Measurements from ENCODE around the gene UST.

The UST gene, protein sequence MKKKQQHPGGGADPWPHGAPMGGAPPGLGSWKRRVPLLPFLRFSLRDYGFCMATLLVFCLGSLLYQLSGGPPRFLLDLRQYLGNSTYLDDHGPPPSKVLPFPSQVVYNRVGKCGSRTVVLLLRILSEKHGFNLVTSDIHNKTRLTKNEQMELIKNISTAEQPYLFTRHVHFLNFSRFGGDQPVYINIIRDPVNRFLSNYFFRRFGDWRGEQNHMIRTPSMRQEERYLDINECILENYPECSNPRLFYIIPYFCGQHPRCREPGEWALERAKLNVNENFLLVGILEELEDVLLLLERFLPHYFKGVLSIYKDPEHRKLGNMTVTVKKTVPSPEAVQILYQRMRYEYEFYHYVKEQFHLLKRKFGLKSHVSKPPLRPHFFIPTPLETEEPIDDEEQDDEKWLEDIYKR

GRCh38 chr6:148746363-148747144 lies at the start of gene UST:
UST (plus strand) TSS chr6:148747030; CDS start chr6:148747431, 401 bp downstream.
- peak; percentile 62 for DNase-seq (ENCODE audit: low spot score)

GRCh38 chr6:148697895-148698440 lies 48.9 kb upstream of the UST start:
- no peak for DNase-seq (ENCODE audit: low spot score)

- DNase-seq (ENCODE audit: low spot score) = no peak
These were observed 48.1 kb upstream of the UST start for GRCh38 chr6:148698671-148699180.

GRCh38 chr6:148700047-148700715 lies 46.6 kb upstream of the UST start:
- peak; percentile 31 for DNase-seq (ENCODE audit: low spot score)

DNA sequence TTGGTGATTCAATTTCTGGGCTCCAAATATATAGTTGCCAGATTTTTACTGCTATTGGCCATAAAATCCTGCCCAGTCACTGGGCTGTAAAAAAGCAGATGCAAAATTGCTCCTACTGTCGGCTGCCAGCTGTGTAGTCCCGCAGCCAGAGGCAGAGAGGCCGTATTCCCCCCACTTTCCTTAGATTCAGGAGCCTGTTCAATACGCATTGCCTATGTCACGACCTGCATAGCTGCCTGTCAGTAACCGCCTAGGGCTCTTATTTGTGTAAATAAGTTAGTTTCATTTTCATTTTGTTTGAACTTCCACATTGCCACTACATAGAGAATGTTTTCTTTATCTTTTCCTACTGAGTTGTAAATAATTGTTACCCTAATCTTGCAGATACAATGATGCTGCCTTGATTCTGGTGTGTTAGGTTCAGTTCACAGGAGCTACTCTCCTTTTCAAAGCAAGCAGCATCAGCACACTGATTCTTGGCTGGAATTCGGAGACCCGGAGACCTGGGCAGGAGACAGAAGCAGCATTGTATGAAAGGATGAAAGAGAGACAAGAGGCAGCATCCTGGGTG lies 46.0 kb upstream of the UST start:
- peak; percentile 56 for DNase-seq (ENCODE audit: low spot score)

GRCh38 chr6:148701375-148701774 lies 45.5 kb upstream of the UST start:
- no peak for DNase-seq (ENCODE audit: low spot score)

- DNase-seq (ENCODE audit: low spot score) = no peak
These were observed 42.9 kb upstream of the UST start for GRCh38 chr6:148703900-148704299.

DNA sequence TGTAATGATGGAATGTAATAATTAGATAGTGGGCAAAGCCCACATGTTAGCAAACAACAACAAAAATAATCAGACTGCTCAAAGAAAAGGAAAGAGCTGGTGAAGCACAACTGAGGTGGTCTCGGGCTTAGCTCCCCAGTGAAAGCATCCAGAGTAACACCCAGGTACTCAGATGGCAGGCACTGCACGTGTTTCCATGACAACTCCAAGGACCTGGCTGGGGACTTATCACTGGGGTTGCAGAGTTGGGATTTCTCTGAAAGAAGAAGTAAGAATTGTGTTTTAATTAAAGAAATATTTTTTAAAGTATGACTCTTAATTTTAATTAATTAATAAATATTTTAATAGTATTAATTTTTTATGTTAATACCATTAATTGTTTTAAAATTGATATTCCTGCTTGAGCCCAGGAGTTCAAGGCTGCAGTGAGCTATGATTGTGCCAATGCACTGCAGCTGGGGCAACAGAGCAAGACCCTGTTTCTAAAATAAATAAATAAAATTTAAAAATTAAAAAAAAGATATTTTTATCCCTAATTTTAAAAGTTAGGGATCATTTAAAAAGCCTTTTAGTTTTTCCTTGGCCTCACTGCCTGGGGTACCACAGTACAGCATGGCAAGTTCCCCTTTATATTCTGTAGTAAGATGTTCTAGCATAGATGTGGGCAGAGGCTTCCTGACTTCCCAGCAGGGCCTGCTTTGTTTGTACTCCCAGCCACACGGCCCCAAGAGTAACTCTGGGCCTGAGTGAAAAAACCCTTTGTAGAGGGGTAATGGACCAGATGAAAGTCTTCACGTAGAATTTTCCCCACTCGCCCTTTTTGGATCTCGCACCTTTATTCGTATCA lies 42.2 kb upstream of the UST start:
- DNase-seq (ENCODE audit: low spot score) = no peak

GRCh38 chr6:148708707-148709106 lies 38.1 kb upstream of the UST start:
- DNase-seq (ENCODE audit: low spot score) = no peak

DNA sequence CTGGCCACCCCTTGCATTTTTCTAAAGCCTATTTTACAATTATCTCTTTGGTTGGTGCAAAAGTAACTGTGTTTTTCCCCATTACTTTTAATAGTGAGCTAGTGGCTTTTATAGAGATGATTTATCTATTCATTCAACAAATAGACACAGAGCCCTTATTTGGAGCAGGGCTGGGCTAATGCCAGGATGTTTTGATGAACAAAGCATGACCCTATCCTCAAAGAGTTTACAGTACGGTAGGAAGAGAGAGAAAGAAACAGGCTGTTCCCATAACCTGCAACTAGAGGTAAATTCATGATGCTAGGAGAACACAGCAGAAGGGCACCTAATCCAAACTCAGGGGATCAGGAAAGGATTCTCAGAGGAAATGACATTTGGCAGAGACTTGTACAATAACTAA lies 37.3 kb upstream of the UST start:
- DNase-seq (ENCODE audit: low spot score) = no peak

DNA sequence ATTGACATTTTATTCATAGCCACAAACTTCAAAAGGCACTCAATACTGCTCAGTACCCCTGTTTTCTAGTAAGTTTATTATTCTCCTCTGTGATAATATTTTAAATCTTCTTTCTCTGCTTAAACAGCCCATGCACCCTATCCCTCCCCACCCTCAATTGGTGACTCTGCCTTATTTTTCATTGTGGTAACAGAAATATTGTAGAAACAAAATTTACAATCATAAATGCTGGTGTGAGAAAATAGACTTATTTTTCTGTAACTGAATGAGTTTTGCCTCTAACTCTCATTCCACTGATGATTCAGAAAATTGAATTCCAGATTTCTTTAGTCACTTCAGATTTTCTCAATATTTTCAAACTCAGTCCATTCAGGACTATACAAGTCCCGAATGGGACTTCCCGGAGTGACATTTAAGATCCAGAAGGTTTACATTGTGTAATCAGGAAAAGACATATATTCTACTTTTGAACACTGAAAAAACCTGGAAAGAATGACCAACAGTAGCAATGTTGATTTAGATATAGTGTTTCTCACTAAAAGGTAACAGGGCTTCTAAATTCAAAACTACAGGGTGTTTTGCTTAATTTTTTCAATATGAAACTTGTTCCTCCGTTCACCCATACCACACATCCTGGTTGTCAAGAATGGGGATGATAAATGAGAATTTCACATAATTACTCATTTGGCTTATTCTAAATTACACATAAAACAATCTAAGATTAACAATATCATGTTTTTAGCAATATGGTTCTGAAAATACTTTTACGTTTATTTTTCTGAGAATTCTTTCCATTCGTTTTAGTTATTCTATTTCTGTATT lies 34.8 kb upstream of the UST start:
- no peak for DNase-seq (ENCODE audit: low spot score)

DNA sequence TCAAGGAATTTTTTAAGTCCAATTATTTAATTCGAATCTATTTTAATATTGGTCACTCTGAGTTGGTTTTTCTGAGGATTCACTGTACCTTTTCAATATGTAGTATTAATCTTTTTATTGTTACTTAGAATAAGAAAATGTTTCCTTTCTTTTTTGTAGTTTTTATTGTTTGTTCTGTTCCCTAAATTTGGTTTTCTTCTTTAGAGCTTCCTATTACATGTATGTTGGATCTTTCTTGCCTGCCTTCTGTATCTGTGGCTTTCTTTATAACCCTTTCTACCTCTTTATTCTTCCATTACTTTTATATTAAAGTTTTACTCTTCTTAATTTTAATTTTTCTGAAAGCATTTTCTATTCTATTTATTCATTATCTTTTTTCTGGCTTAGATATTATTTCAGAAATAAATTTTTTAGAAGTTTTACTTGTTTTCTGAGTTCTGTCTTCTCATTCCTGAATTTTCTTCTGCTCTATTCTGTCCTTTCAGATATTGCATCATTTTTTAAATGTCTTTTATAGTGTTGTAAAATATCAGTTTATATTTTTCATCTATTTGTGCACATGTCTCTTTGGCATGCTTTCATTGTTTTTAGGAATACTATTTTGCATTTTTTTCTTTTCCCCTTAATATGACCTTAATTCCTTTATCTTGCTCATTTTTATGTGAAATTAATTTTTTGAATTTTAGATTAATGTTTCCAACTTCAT lies 33.6 kb upstream of the UST start:
- DNase-seq (ENCODE audit: low spot score) = no peak

GRCh38 chr6:148713921-148714320 lies 32.9 kb upstream of the UST start:
- DNase-seq (ENCODE audit: low spot score) = no peak

DNA sequence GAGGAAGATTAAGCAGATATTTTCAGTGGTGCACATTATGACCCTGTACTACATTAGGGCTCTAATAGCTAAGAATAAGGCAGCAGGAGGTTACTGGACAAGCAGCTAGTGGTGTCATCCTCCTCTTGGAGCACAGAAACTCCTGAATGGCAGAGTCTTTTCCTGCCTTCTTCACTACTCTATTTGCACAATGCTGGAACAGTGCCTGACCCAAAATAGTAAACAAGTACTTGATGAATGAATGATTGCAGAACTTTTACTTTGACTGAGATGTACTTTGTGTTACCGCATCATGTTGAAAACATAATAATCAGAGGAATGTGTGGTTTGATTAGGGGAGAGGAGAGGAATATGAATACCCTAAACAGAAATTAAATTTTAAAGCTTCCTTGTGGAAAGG lies 30.0 kb upstream of the UST start:
- DNase-seq (ENCODE audit: low spot score) = no peak

GRCh38 chr6:148720406-148720805 lies 26.4 kb upstream of the UST start:
- DNase-seq (ENCODE audit: low spot score) = no peak

- no peak for DNase-seq (ENCODE audit: low spot score)
These were observed 25.9 kb upstream of the UST start for GRCh38 chr6:148720897-148721296.

DNA sequence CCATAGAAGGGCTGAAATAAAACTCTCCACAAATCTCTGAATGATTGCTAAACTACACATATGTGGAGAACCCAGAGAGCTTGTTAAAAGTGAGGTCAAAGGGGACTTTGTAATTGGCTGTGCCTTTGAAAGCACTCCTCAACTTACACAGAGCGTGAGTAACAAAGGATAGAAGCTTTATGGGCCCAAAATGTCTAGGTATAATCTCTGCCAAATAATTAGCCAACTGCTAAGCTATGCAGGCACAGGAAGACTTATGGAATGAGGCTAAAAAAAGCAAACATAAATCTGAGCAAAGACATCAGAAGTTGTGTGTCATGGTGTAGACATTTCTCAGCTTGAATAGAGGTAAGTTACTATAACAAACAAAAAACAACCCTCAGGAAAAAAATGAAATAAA lies 23.3 kb upstream of the UST start:
- no peak for DNase-seq (ENCODE audit: low spot score)

GRCh38 chr6:148724428-148724827 lies 22.4 kb upstream of the UST start:
- no peak for DNase-seq (ENCODE audit: low spot score)

GRCh38 chr6:148727104-148727503 lies 19.7 kb upstream of the UST start:
- no peak for DNase-seq (ENCODE audit: low spot score)
